SKM-1 (cell line): Measurements from ENCODE around the gene LAMB1.

ENCODE experiments used
- DNase-seq: peaks from one replicate; lab custom pipeline; 2025; ENCODE audit not compliant: unreplicated experiment; lab: John Stamatoyannopoulos, UW

Gene LAMB1

GRCh38 chr7:107999779-108000560 is 3.0 kb downstream of the LAMB1 start:
- DNase-seq, result no peak

- DNase-seq, result no peak
Measured at GRCh38 chr7:107998660-107999480, 4.1 kb downstream of the LAMB1 start.

- no peak for DNase-seq
Measured at GRCh38 chr7:107998150-107998549, 4.8 kb downstream of the LAMB1 start.

- no peak for DNase-seq
Measured at GRCh38 chr7:107996072-107996882, 6.7 kb downstream of the LAMB1 start.

GRCh38 chr7:107995184-107996071 is 7.5 kb downstream of the LAMB1 start:
- no peak for DNase-seq

GRCh38 chr7:107994421-107995030 is 8.4 kb downstream of the LAMB1 start:
- DNase-seq, result no peak

- no peak for DNase-seq
Measured at GRCh38 chr7:107993891-107994291, 9.1 kb downstream of the LAMB1 start.

- DNase-seq, result no peak
Measured at GRCh38 chr7:107989618-107990373, 13.2 kb downstream of the LAMB1 start.

GRCh38 chr7:107982918-107983389 is 20.0 kb downstream of the LAMB1 start:
- DNase-seq, result no peak

GRCh38 chr7:107982042-107982840 is 20.7 kb downstream of the LAMB1 start:
- no peak for DNase-seq

- no peak for DNase-seq
Measured at GRCh38 chr7:107981466-107981865, 21.5 kb downstream of the LAMB1 start.

- no peak for DNase-seq
Measured at GRCh38 chr7:107980671-107981190, 22.2 kb downstream of the LAMB1 start.

- no peak for DNase-seq
Measured at GRCh38 chr7:107980171-107980570, 22.8 kb downstream of the LAMB1 start.

- DNase-seq, result no peak
Measured at GRCh38 chr7:107978815-107979408, 24.0 kb downstream of the LAMB1 start.

- no peak for DNase-seq
Measured at GRCh38 chr7:107977048-107977447, 25.9 kb downstream of the LAMB1 start.

- no peak for DNase-seq
Measured at GRCh38 chr7:107976620-107977019, 26.3 kb downstream of the LAMB1 start.

GRCh38 chr7:107975394-107976013 is 27.5 kb downstream of the LAMB1 start:
- DNase-seq, result no peak
